Small intestine (tissue), 7 donors: ENCODE results near the gene LCE3D. TPM values are rescaled to one million over a fixed set of nuclear protein-coding genes. Genes with fewer than 3 reads are reported as not detected.
"Not testable (repeated sequence)": the region's sequence is repeated elsewhere in the genome, so short reads cannot be mapped to it uniquely, and the experiment has no call there.

Experiments used
- DNase-seq, 2 donors: peaks; one replicate each; pipeline versions ENCODE4 v3.0.0 to v3.0.0-alpha.2; 2013
- FAIRE-seq: peaks from 2 replicates; lab custom pipeline; 2012; peaks lifted over from hg19 to GRCh38; lab: Jason Lieb, UNC
- H3K27ac ChIP-seq, 3 donors: one replicate each; pipeline ENCODE4 v1.5.1; 2013; ENCODE audit warnings: low read length in 2 of 3, mild to moderate bottlenecking in 2 of 3, control low read depth in 1 of 3, inconsistent platforms in 1 of 3, low read depth in 1 of 3, moderate library complexity in 1 of 3
- H3K27me3 ChIP-seq, 3 donors: one replicate each; pipeline ENCODE4 v1.6.1; 2013; ENCODE audit warnings: low read length in 3 of 3, inconsistent platforms in 1 of 3; ENCODE audit not compliant: control insufficient read depth in 3 of 3, insufficient read depth in 3 of 3
- H3K36me3 ChIP-seq, 3 donors: one replicate each; pipeline ENCODE4 v1.6.1; 2013; ENCODE audit warnings: low read length in 3 of 3, inconsistent platforms in 1 of 3, low read depth in 1 of 3, mild to moderate bottlenecking in 1 of 3, moderate library complexity in 1 of 3; ENCODE audit not compliant: control insufficient read depth in 3 of 3, insufficient read depth in 2 of 3
- H3K4me1 ChIP-seq, 3 donors: one replicate each; pipeline ENCODE4 v1.6.1; 2013; ENCODE audit warnings: low read length in 2 of 3, inconsistent platforms in 1 of 3, low read depth in 1 of 3, mild to moderate bottlenecking in 1 of 3, moderate library complexity in 1 of 3; ENCODE audit not compliant: control insufficient read depth in 3 of 3, insufficient read depth in 2 of 3
- H3K4me3 ChIP-seq, 3 donors: one replicate each; pipeline ENCODE4 v1.5.1; 2013; ENCODE audit warnings: low read length in 3 of 3, control low read depth in 1 of 3, inconsistent platforms in 1 of 3, low read depth in 1 of 3, mild to moderate bottlenecking in 1 of 3, moderate library complexity in 1 of 3
- H3K9me3 ChIP-seq, 2 donors: one replicate each; pipeline ENCODE4 v1.6.1; 2013; ENCODE audit warnings: low read depth in 1 of 2, low read length in 1 of 2; ENCODE audit not compliant: control insufficient read depth in 2 of 2, insufficient read depth in 1 of 2
- WGBS, 3 donors: extraction: QIAGEN DNeasy Blood & Tissue Kit; methylation state at CpG; one replicate each; pipeline ENCODE4 v1.1.7; 2013; 5-methylcytosine and 5-hydroxymethylcytosine counted together
- polyA plus RNA-seq, 4 donors: library from polyadenylated mRNA; stranded (reverse) in 3 of 4; unstranded in 1 of 4; fragments of 200-250 nt in 3 of 4; fragments of 120-200 nt in 1 of 4; gene quantifications; one replicate each; pipeline versions ENCODE4 v1.2.1 to v1.2.3, GENCODE V29; 2013
- donor health status: healthy with polysubstance abuse.
- donor health status: control.
- donor health status: control.
- donor health status: Bipolar disorder and iron deficiency.
- donor health status: healthy.

LCE3D gene
- polyA plus RNA-seq, 4 donors: 0.24 TPM; not detected in 3

DNA sequence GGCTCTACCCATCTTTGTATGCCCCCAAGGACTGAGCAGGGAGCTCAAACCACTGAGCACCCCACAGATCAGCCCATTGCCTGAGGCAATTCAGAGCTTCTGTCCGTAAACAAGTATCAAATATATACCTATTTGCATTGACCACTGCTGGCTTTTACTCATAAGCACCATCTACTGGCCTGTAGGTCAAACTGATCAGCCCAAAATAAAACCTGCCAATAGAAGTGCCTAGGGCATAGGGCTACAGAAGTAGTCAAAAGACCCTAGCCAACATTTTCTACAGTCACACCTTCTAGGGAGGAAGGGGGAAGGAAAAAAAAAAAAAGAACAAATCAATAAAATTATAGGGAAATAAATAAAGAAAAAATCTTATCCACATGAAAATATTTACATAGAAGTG, 5.3 kb upstream of the LCE3D start:
- 32 to 50% methylated on average over 1 of the region's 1 CpG; no CpG with 5 or more reads in 1 of the 3 donors for WGBS, 3 donors
- DNase-seq (no peak), FAIRE-seq (no peak)
- no peaks in the 10 kb centered on the region for H3K4me1 ChIP-seq
- H3K36me3 ChIP-seq: no peaks in the 10 kb centered on the region
- H3K9me3 ChIP-seq: no peaks in the 10 kb centered on the region
- no peaks in the 10 kb centered on the region for H3K27me3 ChIP-seq
- H3K4me3 ChIP-seq: no peak overlapping the region
- H3K27ac ChIP-seq: no peak overlapping the region

DNA sequence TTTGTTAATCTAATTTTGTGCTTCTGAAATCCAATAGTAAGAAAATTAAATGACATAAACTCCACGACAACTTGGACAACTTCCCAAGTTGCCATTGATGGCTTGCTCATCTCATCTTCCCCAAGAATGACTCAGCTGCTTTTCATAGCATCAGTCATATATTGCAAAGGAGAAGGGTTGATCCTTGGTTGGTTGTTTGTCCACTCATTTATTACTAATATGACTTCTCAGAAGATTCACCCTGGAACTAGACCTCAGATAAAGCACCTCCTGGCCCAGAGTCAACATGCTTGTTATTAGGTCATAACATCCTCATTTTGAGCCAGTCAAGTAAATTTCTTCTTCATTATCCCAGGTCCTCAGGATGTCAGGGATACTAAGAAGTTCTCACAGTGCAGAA, 2.3 kb upstream of the LCE3D start:
- Histone ChIP-seq H3K4me1 (no peaks in the 10 kb centered on the region), H3K9me3 (no peaks in the 10 kb centered on the region), H3K36me3 (no peaks in the 10 kb centered on the region), H3K4me3 (no peak overlapping the region), H3K27me3 (no peaks in the 10 kb centered on the region), H3K27ac (no peak overlapping the region)
- WGBS, 3 donors: 63 to 71% (median 64%) methylated on average over 1 of the region's 1 CpG
- no peak for FAIRE-seq
- DNase-seq: no peak

DNA sequence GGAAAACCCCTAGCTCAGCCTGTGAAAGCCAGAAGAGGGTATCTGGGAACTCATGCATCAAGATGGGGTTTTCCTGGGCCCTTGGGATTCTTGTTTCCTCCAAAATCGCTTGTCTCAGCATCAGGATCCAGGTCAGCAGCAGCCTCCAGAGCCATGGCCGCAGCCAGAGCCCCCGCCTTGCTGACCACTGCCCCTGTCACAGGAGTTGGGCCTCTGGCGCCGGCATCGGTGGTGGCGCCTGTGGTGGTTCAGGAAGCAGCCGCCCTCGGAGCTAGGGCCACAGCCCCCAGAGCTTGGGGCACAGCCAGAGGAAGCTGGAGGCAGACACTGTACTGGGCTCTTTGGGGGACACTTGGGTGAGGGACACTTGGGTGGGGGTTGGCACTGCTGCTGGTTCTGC, 790 bp downstream of the LCE3D start:
- 75 to 90% (median 87%) methylated on average over 8 to 9 of the region's 9 CpGs for WGBS, 3 donors
- H3K4me1 ChIP-seq, H3K9me3 ChIP-seq, H3K36me3 ChIP-seq, H3K27ac ChIP-seq, H3K4me3 ChIP-seq, H3K27me3 ChIP-seq, FAIRE-seq, DNase-seq: not testable (repeated sequence)

GRCh38 chr1:152577168-152577567, 3.1 kb downstream of the LCE3D start:
- no peak overlapping the region for H3K27ac ChIP-seq
- FAIRE-seq (no peak), DNase-seq (no peak)
- H3K4me3 ChIP-seq: no peak overlapping the region
- 70 to 84% (median 79%) methylated on average over 2 of the region's 2 CpGs for WGBS, 3 donors
- H3K27me3 ChIP-seq: no peaks in the 10 kb centered on the region
- no peaks in the 10 kb centered on the region for H3K9me3 ChIP-seq
- no peaks in the 10 kb centered on the region for H3K36me3 ChIP-seq
- H3K4me1 ChIP-seq: no peaks in the 10 kb centered on the region

GRCh38 chr1:152566681-152567080, 13.6 kb downstream of the LCE3D start, which contains the start of gene LCE3E:
Gene LCE3E, minus strand, starts transcription at chr1:152566780. Its CDS starts 572 bp downstream, at chr1:152566208.
- DNase-seq: no peak

DNA sequence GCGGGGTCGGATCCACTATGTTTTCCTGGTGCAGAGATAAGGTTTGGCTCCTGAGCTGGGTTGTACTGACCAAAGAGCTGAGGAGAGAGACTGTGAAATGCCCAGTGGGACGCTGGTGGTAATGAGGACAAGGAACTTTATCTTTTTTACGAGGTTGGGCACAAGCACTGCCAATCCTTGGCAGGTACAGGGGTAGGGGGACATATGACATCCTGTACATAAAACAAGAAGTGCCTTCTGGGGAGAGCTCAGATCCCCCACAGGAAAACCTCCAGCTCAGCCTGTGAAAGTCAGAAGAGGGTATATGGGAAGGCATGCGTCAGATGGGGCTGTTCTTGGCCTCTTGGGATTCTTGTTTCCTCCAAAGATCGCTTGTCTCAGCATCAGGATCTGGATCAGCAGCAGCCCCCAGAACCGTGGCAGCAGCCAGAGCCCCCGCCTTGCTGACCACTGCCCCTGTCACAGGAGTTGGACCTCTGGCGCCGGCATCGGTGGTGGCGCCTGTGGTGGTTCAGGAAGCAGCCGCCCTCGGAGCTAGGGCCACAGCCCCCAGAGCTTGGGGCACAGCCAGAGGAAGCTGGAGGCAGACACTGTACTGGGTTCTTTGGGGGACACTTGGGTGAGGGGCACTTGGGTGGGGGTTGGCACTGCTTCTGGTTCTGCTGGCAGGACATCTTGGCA, 14.6 kb downstream of the LCE3D start:
- Histone ChIP-seq H3K27me3 (no peaks in the 10 kb centered on the region), H3K36me3 (no peaks in the 10 kb centered on the region), H3K4me1 (no peaks in the 10 kb centered on the region), H3K9me3 (no peaks in the 10 kb centered on the region), H3K27ac (no peak overlapping the region), H3K4me3 (no peak overlapping the region)
- no peak for DNase-seq
- WGBS, 3 donors: 81 to 84% (median 82%) methylated on average over 13 to 14 of the region's 14 CpGs
- FAIRE-seq: no peak

More at GRCh38 chr1:152566681-152567080, 13.6 kb downstream of the LCE3D start, which contains the start of gene LCE3E:
- no peak within 1 kb of the TSS for H3K27ac ChIP-seq
- no peak for FAIRE-seq
- no peak within 1 kb of the TSS for H3K4me3 ChIP-seq
- no peaks in the 10 kb centered on the region for H3K4me1 ChIP-seq
- WGBS, 3 donors: 40 to 85% (median 70%) methylated on average over 1 of the region's 1 CpG
- H3K27me3 ChIP-seq: no peaks in the 10 kb centered on the region
- no peaks in the 10 kb centered on the region for H3K36me3 ChIP-seq
- no peaks in the 10 kb centered on the region for H3K9me3 ChIP-seq

- no peak overlapping the region for H3K4me3 ChIP-seq
- H3K9me3 ChIP-seq: no peaks in the 10 kb centered on the region
- FAIRE-seq: no peak
- DNase-seq: no peak
- no peaks in the 10 kb centered on the region for H3K36me3 ChIP-seq
- H3K27me3 ChIP-seq: no peaks in the 10 kb centered on the region
- no peaks in the 10 kb centered on the region for H3K4me1 ChIP-seq
- 59 to 69% (median 68%) methylated on average over 2 of the region's 2 CpGs for WGBS, 3 donors
- H3K27ac ChIP-seq: no peak overlapping the region
Observed at GRCh38 chr1:152565115-152565514, 15.2 kb downstream of the LCE3D start.

GRCh38 chr1:152548358-152548757, 32.0 kb downstream of the LCE3D start:
- H3K9me3 ChIP-seq, H3K4me1 ChIP-seq, H3K4me3 ChIP-seq, H3K27ac ChIP-seq, DNase-seq, H3K36me3 ChIP-seq, FAIRE-seq, H3K27me3 ChIP-seq: not testable (repeated sequence)
- WGBS, 3 donors: no CpG with 5 or more reads among the region's 1 CpG

- Histone ChIP-seq H3K27ac (no peak overlapping the region), H3K27me3 (no peaks in the 10 kb centered on the region), H3K4me1 (no peaks in the 10 kb centered on the region), H3K36me3 (no peaks in the 10 kb centered on the region), H3K4me3 (no peak overlapping the region), H3K9me3 (no peaks in the 10 kb centered on the region)
- 40 to 51% (median 45%) methylated on average over 1 of the region's 1 CpG for WGBS, 3 donors
- FAIRE-seq (no peak), DNase-seq (no peak)
Observed at GRCh38 chr1:152546704-152547103, 33.6 kb downstream of the LCE3D start.
